GM23248 (cell line): Measurements from ENCODE around the gene MAPK8IP1.

Experiments
- EZH2 ChIP-seq: fragments of 200-600 bp; sonication (generic); IDR thresholded peaks from 2 replicates; pipeline ENCODE4 v1.6.1; 2018; ENCODE audit warnings: antibody characterized with exemption, mild to moderate bottlenecking; ENCODE audit not compliant: insufficient read depth, poor library complexity, severe bottlenecking
- EZH2phosphoT487 ChIP-seq: fragments of 200-600 bp; sonication (generic); IDR thresholded peaks from 2 replicates; pipeline ENCODE4 v1.6.1; 2018; ENCODE audit warnings: antibody characterized with exemption, moderate library complexity, mild to moderate bottlenecking, low read depth; ENCODE audit not compliant: insufficient read depth

- TF ChIP-seq EZH2phosphoT487 (no peak), EZH2 (no peak)
Observed at GRCh38 chr11:45930031-45930794, 44.8 kb downstream of the MAPK8IP1 start.
